Hepatocyte (in vitro differentiated cells): ENCODE data around the gene VPS52. TPM values are rescaled to one million over a fixed set of nuclear protein-coding genes. Genes with fewer than 3 reads are reported as not detected.

Experiments used
- DNase-seq: peaks from one replicate; pipeline ENCODE4 v3.0.0-alpha.2; 2016; ENCODE audit warnings: low spot score
- H2AFZ ChIP-seq: fragments of 200-600 bp; sonication (generic); 2 replicates; pipeline ENCODE4 v1.6.0; 2016; ENCODE audit warnings: antibody characterized with exemption, mild to moderate bottlenecking
- H3K27ac ChIP-seq: fragments of 200-600 bp; sonication (generic); 2 replicates; pipeline ENCODE4 v1.5.1; 2016; ENCODE audit warnings: mild to moderate bottlenecking
- H3K27me3 ChIP-seq: fragments of 200-600 bp; sonication (generic); 2 replicates; pipeline ENCODE4 v1.6.1; 2016
- H3K36me3 ChIP-seq: fragments of 200-600 bp; sonication (generic); replicated peaks from 2 replicates; pipeline ENCODE4 v1.5.1; 2016; ENCODE audit warnings: low read depth; ENCODE audit not compliant: insufficient read depth
- H3K4me1 ChIP-seq: fragments of 200-600 bp; sonication (generic); 2 replicates; pipeline ENCODE4 v1.5.1; 2016; ENCODE audit warnings: mild to moderate bottlenecking, moderate library complexity; ENCODE audit not compliant: insufficient read depth
- H3K4me2 ChIP-seq: fragments of 200-600 bp; sonication (generic); 2 replicates; pipeline ENCODE4 v1.6.0; 2016
- H3K4me3 ChIP-seq: fragments of 200-600 bp; sonication (generic); 2 replicates; pipeline ENCODE4 v1.5.1; 2016; ENCODE audit warnings: mild to moderate bottlenecking
- H3K79me2 ChIP-seq: fragments of 200-600 bp; sonication (generic); 2 replicates; pipeline ENCODE4 v1.6.0; 2017; ENCODE audit warnings: mild to moderate bottlenecking
- H3K9me2 ChIP-seq: fragments of 200-600 bp; sonication (generic); replicated peaks from 2 replicates; pipeline ENCODE4 v1.6.0; 2017; ENCODE audit warnings: mild to moderate bottlenecking; ENCODE audit not compliant: insufficient read depth
- H3K9me3 ChIP-seq: fragments of 200-600 bp; sonication (generic); 2 replicates; pipeline ENCODE4 v1.5.1; 2016; ENCODE audit warnings: low read depth, mild to moderate bottlenecking
- H4K20me1 ChIP-seq: fragments of 200-600 bp; sonication (generic); 2 replicates; pipeline ENCODE4 v1.6.0; 2016; ENCODE audit warnings: mild to moderate bottlenecking; ENCODE audit not compliant: insufficient read depth, poor library complexity, severe bottlenecking
- CTCF ChIP-seq: fragments of 200-600 bp; sonication (generic); IDR thresholded peaks from 2 replicates; pipeline ENCODE4 v1.5.1; 2016; ENCODE audit warnings: antibody characterized with exemption, mild to moderate bottlenecking; ENCODE audit not compliant: poor library complexity
- EZH2 ChIP-seq: fragments of 200-600 bp; sonication (generic); IDR thresholded peaks from 2 replicates; pipeline ENCODE4 v1.6.1; 2016; ENCODE audit warnings: antibody characterized with exemption, mild to moderate bottlenecking, borderline replicate concordance
- EZH2phosphoT487 ChIP-seq: fragments of 200-600 bp; sonication (generic); IDR thresholded peaks from one replicate; pipeline ENCODE4 v1.6.1; 2018; ENCODE audit warnings: antibody characterized with exemption, mild to moderate bottlenecking, low read depth, moderate library complexity; ENCODE audit not compliant: unreplicated experiment, severe bottlenecking
- WGBS: methylation state at CpG from one replicate; pipeline ENCODE4 v1.1.6; 2016; ENCODE audit warnings: low lambda C conversion rate; ENCODE audit errors: missing lambda C conversion rate; 5-methylcytosine and 5-hydroxymethylcytosine counted together
- polyA plus RNA-seq: library from polyadenylated mRNA; unstranded; fragments of >200 nt; fragmentation: Nextera tagmentation; extraction: Ambion mirVana; gene quantifications from 2 replicates; pipeline ENCODE4 v1.2.1, GENCODE V29; 2016
- total RNA-seq: library from RNA; depleted of rRNA; stranded (reverse); fragments of >200 nt; gene quantifications from 2 replicates; pipeline ENCODE4 v1.2.3, GENCODE V29; 2014

VPS52 gene
- total and polyA plus RNA-seq, 2 experiments from 2014 or later: 42.5 to 43.2 TPM

GRCh38 chr6:33298773-33299236 is 27.1 kb upstream of the VPS52 start, which contains the start of gene RGL2:
Gene RGL2 (minus strand): TSS chr6:33298942. CDS start chr6:33298610, 332 bp downstream.
- Histone ChIP-seq H3K9me3 (no peaks in the 10 kb centered on the region), H3K4me3 (peak within 1 kb of the TSS; percentile 82), H3K4me1 (peaks cover 16% of the 10 kb centered on the region), H3K9me2 (no peaks in the 10 kb centered on the region), H3K36me3 (no peaks in the 10 kb centered on the region), H3K27me3 (no peaks in the 10 kb centered on the region), H4K20me1 (peaks cover 8% of the 10 kb centered on the region), H3K79me2 (peaks cover 53% of the 10 kb centered on the region), H3K4me2 (peak within 1 kb of the TSS; percentile 94), H3K27ac (peak within 1 kb of the TSS; percentile 99), H2AFZ (peak within 1 kb of the TSS; percentile 93)
- TF ChIP-seq EZH2 (no peak), CTCF (no peak), EZH2phosphoT487 (no peak)
- peak; percentile 77 for DNase-seq
- 0% methylated on average over 7 of the region's 34 CpGs for WGBS

GRCh38 chr6:33297956-33298772 is 26.5 kb upstream of the VPS52 start:
- Histone ChIP-seq H3K79me2 (peaks cover 51% of the 10 kb centered on the region), H3K4me3 (peak overlapping the region; percentile 82), H2AFZ (peak overlapping the region; percentile 93), H4K20me1 (peaks cover 8% of the 10 kb centered on the region), H3K4me1 (peaks cover 16% of the 10 kb centered on the region), H3K9me2 (no peaks in the 10 kb centered on the region), H3K9me3 (no peaks in the 10 kb centered on the region), H3K27ac (peak overlapping the region; percentile 99), H3K27me3 (no peaks in the 10 kb centered on the region), H3K36me3 (no peaks in the 10 kb centered on the region), H3K4me2 (peak overlapping the region; percentile 94)
- 2% methylated on average over 22 of the region's 42 CpGs for WGBS
- TF ChIP-seq EZH2 (no peak), EZH2phosphoT487 (no peak), CTCF (no peak)
- DNase-seq: peak; percentile 79

- peaks cover 44% of the 10 kb centered on the region for H3K79me2 ChIP-seq
- peaks cover 5% of the 10 kb centered on the region for H4K20me1 ChIP-seq
- peak overlapping the region; percentile 82 for H3K4me3 ChIP-seq
- no peak overlapping the region for H2AFZ ChIP-seq
- H3K4me2 ChIP-seq: peak overlapping the region; percentile 94
- H3K4me1 ChIP-seq: peaks cover 16% of the 10 kb centered on the region
- TF ChIP-seq CTCF (no peak), EZH2phosphoT487 (no peak), EZH2 (no peak)
- H3K9me2 ChIP-seq: no peaks in the 10 kb centered on the region
- no peaks in the 10 kb centered on the region for H3K27me3 ChIP-seq
- H3K9me3 ChIP-seq: no peaks in the 10 kb centered on the region
- peak; percentile 69 for DNase-seq
- H3K27ac ChIP-seq: peak overlapping the region; percentile 99
- H3K36me3 ChIP-seq: no peaks in the 10 kb centered on the region
- 9% methylated on average over 16 of the region's 16 CpGs for WGBS
Measured at GRCh38 chr6:33297406-33297955, 25.8 kb upstream of the VPS52 start.
